ENCODE measurements around the gene SPINK1.
A peak's percentile ranks its signal among the peaks of the same experiment; 100 is the strongest.

SPINK1 gene

DNA sequence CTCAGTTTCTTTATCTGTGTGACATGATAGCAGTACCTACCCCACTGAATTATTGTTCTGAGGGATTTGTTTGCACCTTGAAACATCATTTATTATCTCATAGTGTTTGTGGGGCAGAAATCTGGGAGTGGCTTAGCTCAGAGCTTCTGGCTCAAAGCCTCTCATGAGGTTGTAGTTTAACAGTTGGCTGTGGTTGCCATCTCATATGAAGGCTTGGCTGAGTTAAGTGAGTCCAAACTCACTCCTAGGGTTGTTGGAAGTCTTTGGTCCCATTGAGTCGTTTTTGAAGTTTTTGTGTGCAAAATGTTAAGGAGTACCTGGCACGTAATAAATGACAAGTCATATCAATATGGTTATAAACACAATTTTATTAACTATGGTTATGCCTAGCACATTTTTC lies 45.3 kb downstream of the SPINK1 start:
- no peak overlapping the region for H2BK15ac ChIP-seq (replicated peaks; ENCODE audit: low read depth)
- no peak overlapping the region for H3K18ac ChIP-seq (ENCODE audit: low read length)
- H3K79me2 ChIP-seq (ENCODE audit: control insufficient read depth, insufficient read depth, low read length), result peaks cover 2% of the 10 kb centered on the region
- H3K56ac ChIP-seq (ENCODE audit: low read length), result no peak overlapping the region
- peaks cover 2% of the 10 kb centered on the region for H3K4me1 ChIP-seq (ENCODE audit: control insufficient read depth, low read depth, low read length)
- H2BK120ac ChIP-seq (ENCODE audit: low read depth, low read length), result no peak overlapping the region
- no peaks in the 10 kb centered on the region for H3K36me3 ChIP-seq (ENCODE audit: control insufficient read depth, insufficient read depth, low read length)
- H2AK5ac ChIP-seq (ENCODE audit: low read length), result no peak overlapping the region
- H3K4me3 ChIP-seq (ENCODE audit: low read length), result no peak overlapping the region
- H4K8ac ChIP-seq (ENCODE audit: low read depth, low read length), result no peak overlapping the region
- H3K27ac ChIP-seq (ENCODE audit: low read depth, low read length), result no peak overlapping the region
- H2BK5ac ChIP-seq (ENCODE audit: low read length), result no peak overlapping the region
- no peak overlapping the region for H4K5ac ChIP-seq (ENCODE audit: low read length)
- no peaks in the 10 kb centered on the region for H3K79me1 ChIP-seq (ENCODE audit: low read length)
- DNase-seq, result no peak
- H3K23ac ChIP-seq (ENCODE audit: low read length), result no peak overlapping the region
- no CpG with 5 or more reads among the region's 2 CpGs for WGBS (ENCODE audit: extremely low coverage, insufficient coverage, low lambda C conversion rate)
- H3K4ac ChIP-seq (ENCODE audit: low read depth, low read length), result no peak overlapping the region
- no peak overlapping the region for H3K4me2 ChIP-seq (ENCODE audit: low read length)
- H3K27me3 ChIP-seq (ENCODE audit: insufficient read depth, low read length, poor library complexity), result no peaks in the 10 kb centered on the region
- H3K9ac ChIP-seq (ENCODE audit: low read length), result no peak overlapping the region

DNA sequence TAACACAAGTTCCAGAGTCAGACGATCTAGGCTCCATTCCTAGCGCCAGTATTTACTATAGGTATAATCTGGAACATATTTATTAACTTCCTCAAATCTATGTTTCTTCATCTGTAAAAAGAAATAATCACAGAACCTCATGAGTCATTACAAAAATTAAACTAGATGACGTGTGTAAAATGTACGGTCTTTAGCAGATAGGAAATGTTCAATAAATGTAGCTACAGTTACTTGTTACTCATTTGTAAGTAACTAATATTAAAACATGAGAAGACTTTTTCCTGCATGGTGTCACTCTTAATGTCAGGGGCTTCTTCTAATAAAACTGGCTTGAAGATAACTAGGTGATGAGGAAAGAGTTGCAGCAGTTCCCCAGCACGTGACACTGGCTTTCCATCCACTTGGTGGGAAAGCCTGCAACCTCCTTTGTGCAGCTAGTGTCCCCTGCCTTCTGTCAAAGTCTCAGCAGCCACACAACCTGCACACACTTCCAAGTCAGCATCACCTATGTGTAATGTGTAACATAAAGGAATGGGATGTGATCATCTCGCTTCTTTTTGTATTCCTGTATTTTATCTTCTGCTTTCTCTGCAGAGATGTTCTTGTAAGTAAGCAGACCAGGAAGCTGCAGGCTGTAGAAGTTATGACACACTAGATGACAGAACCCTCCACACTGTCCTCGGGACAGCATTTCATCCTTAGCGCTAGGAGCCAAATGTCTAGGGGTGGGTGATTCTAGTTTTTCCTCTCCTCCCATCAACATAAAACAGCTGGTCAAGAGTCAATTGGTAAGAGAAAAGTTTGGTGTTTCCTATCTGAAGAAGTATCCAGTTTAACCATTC lies 47.1 kb downstream of the SPINK1 start:
- no peak overlapping the region for H2BK120ac ChIP-seq (ENCODE audit: low read depth, low read length)
- no peak overlapping the region for H2BK5ac ChIP-seq (ENCODE audit: low read length)
- H3K4me1 ChIP-seq (ENCODE audit: control insufficient read depth, low read depth, low read length), result peaks cover 2% of the 10 kb centered on the region
- no peak overlapping the region for H3K56ac ChIP-seq (ENCODE audit: low read length)
- no peak overlapping the region for H4K5ac ChIP-seq (ENCODE audit: low read length)
- no peak overlapping the region for H3K4me3 ChIP-seq (ENCODE audit: low read length)
- no peak for DNase-seq
- H3K18ac ChIP-seq (ENCODE audit: low read length), result no peak overlapping the region
- no peak overlapping the region for H2BK15ac ChIP-seq (replicated peaks; ENCODE audit: low read depth)
- H3K9ac ChIP-seq (ENCODE audit: low read length), result no peak overlapping the region
- no peak overlapping the region for H2AK5ac ChIP-seq (ENCODE audit: low read length)
- no peak overlapping the region for H4K8ac ChIP-seq (ENCODE audit: low read depth, low read length)
- no peak overlapping the region for H3K23ac ChIP-seq (ENCODE audit: low read length)
- H3K4ac ChIP-seq (ENCODE audit: low read depth, low read length), result no peak overlapping the region
- no peak overlapping the region for H3K4me2 ChIP-seq (ENCODE audit: low read length)
- no CpG with 5 or more reads among the region's 8 CpGs for whole genome bisulfite sequencing (ENCODE audit: extremely low coverage, insufficient coverage, low lambda C conversion rate)
- H3K79me2 ChIP-seq (ENCODE audit: control insufficient read depth, insufficient read depth, low read length), result peaks cover 7% of the 10 kb centered on the region
- no peak overlapping the region for H3K27ac ChIP-seq (ENCODE audit: low read depth, low read length)
- H3K36me3 ChIP-seq (ENCODE audit: control insufficient read depth, insufficient read depth, low read length), result no peaks in the 10 kb centered on the region
- no peaks in the 10 kb centered on the region for H3K27me3 ChIP-seq (ENCODE audit: insufficient read depth, low read length, poor library complexity)
- no peaks in the 10 kb centered on the region for H3K79me1 ChIP-seq (ENCODE audit: low read length)

DNA sequence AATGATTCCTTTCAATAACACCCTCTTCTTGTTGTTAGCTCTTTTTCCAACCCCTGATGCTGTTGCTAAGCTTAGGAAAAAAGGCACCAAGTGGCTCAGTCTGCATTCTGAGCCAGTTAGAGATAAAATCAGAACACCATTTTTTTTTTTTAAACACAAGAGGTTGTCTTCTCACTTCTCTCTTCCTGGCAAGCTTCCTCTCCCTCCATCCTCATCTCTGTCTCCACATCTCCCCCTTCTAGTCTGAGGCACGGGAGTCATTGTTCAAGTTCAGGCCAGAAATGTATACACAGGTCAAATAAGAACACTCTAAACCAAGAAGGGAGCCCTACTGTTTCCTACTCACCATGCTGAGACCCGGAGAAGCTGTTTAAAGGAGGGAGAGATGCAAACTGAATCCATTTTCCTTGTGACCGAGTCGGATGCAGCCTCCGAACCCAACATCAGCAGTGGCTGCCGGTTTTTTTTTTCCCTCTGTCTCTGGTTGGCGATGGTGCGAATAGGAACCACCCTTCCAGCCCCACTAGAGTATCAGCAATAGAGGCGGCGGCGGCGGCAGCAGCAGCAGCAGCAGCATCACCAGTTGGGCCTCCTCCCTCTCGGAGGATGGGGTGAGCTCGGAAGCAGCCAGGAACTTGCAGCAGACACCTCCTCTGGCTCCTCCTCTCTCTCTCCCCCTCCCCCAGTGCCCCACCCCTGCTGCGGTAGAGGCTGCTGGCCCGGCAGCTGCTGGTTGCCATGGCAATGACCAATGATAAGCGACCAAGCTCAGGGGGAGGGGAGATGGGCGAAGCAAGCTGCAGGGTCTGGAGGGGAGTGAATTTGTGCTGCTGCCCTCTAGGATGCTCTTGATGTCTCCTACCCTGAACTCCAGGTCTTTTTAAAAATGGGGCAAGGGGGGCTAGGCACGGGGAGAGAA lies 49.1 kb downstream of the SPINK1 start, which contains the start of gene JAKMIP2:
TSS of gene JAKMIP2 (minus strand) at position 619 of the 919 bp plus-strand sequence. CDS start 110,922 bp downstream, outside the sequence.
- no peak within 1 kb of the TSS for H3K23ac ChIP-seq (ENCODE audit: low read length)
- H2AK5ac ChIP-seq (ENCODE audit: low read length), result no peak within 1 kb of the TSS
- H2BK120ac ChIP-seq (ENCODE audit: low read depth, low read length), result no peak within 1 kb of the TSS
- no peak within 1 kb of the TSS for H3K18ac ChIP-seq (ENCODE audit: low read length)
- no peak within 1 kb of the TSS for H2BK15ac ChIP-seq (replicated peaks; ENCODE audit: low read depth)
- H2BK5ac ChIP-seq (ENCODE audit: low read length), result no peak within 1 kb of the TSS
- H4K5ac ChIP-seq (ENCODE audit: low read length), result no peak within 1 kb of the TSS
- peak within 1 kb of the TSS; percentile 34 for H3K4me2 ChIP-seq (ENCODE audit: low read length)
- H3K36me3 ChIP-seq (ENCODE audit: control insufficient read depth, insufficient read depth, low read length), result no peaks in the 10 kb centered on the region
- no peaks in the 10 kb centered on the region for H3K27me3 ChIP-seq (ENCODE audit: insufficient read depth, low read length, poor library complexity)
- H3K4me3 ChIP-seq (ENCODE audit: low read length), result peak within 1 kb of the TSS; percentile 22
- H3K56ac ChIP-seq (ENCODE audit: low read length), result peak within 1 kb of the TSS; percentile 66
- H3K9ac ChIP-seq (ENCODE audit: low read length), result peak within 1 kb of the TSS; percentile 46
- peak within 1 kb of the TSS; percentile 36 for H3K27ac ChIP-seq (ENCODE audit: low read depth, low read length)
- no peak within 1 kb of the TSS for H4K8ac ChIP-seq (ENCODE audit: low read depth, low read length)
- peaks cover 2% of the 10 kb centered on the region for H3K4me1 ChIP-seq (ENCODE audit: control insufficient read depth, low read depth, low read length)
- no peaks in the 10 kb centered on the region for H3K79me1 ChIP-seq (ENCODE audit: low read length)
- WGBS (ENCODE audit: extremely low coverage, insufficient coverage, low lambda C conversion rate), result no CpG with 5 or more reads among the region's 19 CpGs
- H3K79me2 ChIP-seq (ENCODE audit: control insufficient read depth, insufficient read depth, low read length), result peaks cover 7% of the 10 kb centered on the region
- H3K4ac ChIP-seq (ENCODE audit: low read depth, low read length), result no peak within 1 kb of the TSS
- peak; percentile 100 for DNase-seq

DNA sequence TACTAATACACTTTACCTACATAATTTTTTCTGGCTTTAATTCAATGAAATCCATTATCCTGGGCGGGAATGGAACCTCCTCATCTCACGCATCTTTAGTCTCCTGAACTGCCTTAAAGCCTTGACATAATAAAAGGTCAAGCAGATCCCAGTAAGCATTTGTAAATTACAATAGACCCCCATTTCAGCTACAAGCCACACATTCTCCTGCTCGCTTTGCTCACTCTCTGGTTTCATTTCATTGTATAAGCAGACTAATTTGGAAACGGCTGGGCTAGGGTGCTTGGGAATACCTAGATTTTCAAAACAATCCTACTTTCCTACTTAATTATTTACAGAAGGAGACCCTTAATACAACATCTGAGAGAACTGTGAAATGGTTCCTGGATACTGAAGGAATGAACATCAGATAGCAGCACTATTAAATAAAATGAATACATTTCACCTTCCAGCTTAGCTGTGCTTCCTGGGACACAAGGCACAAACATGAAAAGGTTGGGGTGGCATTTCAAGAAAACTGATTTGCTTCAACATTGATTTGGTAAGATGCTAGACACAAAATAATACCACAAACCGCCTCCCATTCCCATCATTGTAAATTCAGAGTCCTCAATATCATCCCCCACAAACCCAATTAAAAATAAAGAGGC lies 50.4 kb downstream of the SPINK1 start:
- Histone ChIP-seq H3K56ac (ENCODE audit: low read length) (no peak overlapping the region), H3K79me2 (ENCODE audit: control insufficient read depth, insufficient read depth, low read length) (peaks cover 7% of the 10 kb centered on the region), H3K23ac (ENCODE audit: low read length) (no peak overlapping the region), H3K4ac (ENCODE audit: low read depth, low read length) (no peak overlapping the region), H3K27me3 (ENCODE audit: insufficient read depth, low read length, poor library complexity) (no peaks in the 10 kb centered on the region), H3K4me1 (ENCODE audit: control insufficient read depth, low read depth, low read length) (peaks cover 2% of the 10 kb centered on the region), H3K18ac (ENCODE audit: low read length) (no peak overlapping the region), H4K5ac (ENCODE audit: low read length) (no peak overlapping the region), H3K79me1 (ENCODE audit: low read length) (no peaks in the 10 kb centered on the region), H3K4me3 (ENCODE audit: low read length) (no peak overlapping the region), H2BK120ac (ENCODE audit: low read depth, low read length) (no peak overlapping the region), H3K9ac (ENCODE audit: low read length) (peak overlapping the region; percentile 36), H3K4me2 (ENCODE audit: low read length) (no peak overlapping the region), H3K27ac (ENCODE audit: low read depth, low read length) (no peak overlapping the region), H3K36me3 (ENCODE audit: control insufficient read depth, insufficient read depth, low read length) (no peaks in the 10 kb centered on the region), H2AK5ac (ENCODE audit: low read length) (no peak overlapping the region), H2BK15ac (replicated peaks; ENCODE audit: low read depth) (peak overlapping the region; percentile 57), H2BK5ac (ENCODE audit: low read length) (no peak overlapping the region), H4K8ac (ENCODE audit: low read depth, low read length) (no peak overlapping the region)
- DNase-seq, result no peak
- WGBS (ENCODE audit: extremely low coverage, insufficient coverage, low lambda C conversion rate), result no CpG with 5 or more reads among the region's 5 CpGs

DNA sequence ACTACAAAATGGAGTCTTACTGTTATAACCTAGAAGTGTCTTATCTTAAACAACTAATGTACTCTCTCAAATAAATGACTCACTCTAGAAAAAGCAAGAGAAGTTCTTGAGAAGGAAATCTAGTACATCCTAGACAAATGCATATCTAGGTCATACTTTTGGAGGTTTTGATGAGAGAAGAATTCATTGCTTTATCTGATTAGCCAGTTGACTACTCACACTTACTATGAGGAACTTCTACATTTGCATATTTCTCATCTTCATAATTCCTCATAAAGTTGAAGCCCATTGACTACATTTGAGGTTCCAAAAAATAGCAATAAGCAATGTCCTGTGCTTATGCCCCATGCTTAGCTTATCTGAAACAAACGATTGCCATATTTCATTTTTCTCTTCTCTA lies 51.8 kb downstream of the SPINK1 start:
- Histone ChIP-seq H2BK15ac (replicated peaks; ENCODE audit: low read depth) (no peak overlapping the region), H3K27ac (ENCODE audit: low read depth, low read length) (no peak overlapping the region), H4K5ac (ENCODE audit: low read length) (no peak overlapping the region), H3K4me3 (ENCODE audit: low read length) (no peak overlapping the region), H2AK5ac (ENCODE audit: low read length) (no peak overlapping the region), H4K8ac (ENCODE audit: low read depth, low read length) (no peak overlapping the region), H2BK5ac (ENCODE audit: low read length) (no peak overlapping the region), H3K36me3 (ENCODE audit: control insufficient read depth, insufficient read depth, low read length) (no peaks in the 10 kb centered on the region), H2BK120ac (ENCODE audit: low read depth, low read length) (no peak overlapping the region), H3K79me2 (ENCODE audit: control insufficient read depth, insufficient read depth, low read length) (peaks cover 7% of the 10 kb centered on the region), H3K27me3 (ENCODE audit: insufficient read depth, low read length, poor library complexity) (no peaks in the 10 kb centered on the region), H3K9ac (ENCODE audit: low read length) (no peak overlapping the region), H3K4me1 (ENCODE audit: control insufficient read depth, low read depth, low read length) (peaks cover 2% of the 10 kb centered on the region), H3K23ac (ENCODE audit: low read length) (no peak overlapping the region), H3K79me1 (ENCODE audit: low read length) (no peaks in the 10 kb centered on the region), H3K18ac (ENCODE audit: low read length) (no peak overlapping the region), H3K4ac (ENCODE audit: low read depth, low read length) (no peak overlapping the region), H3K4me2 (ENCODE audit: low read length) (no peak overlapping the region), H3K56ac (ENCODE audit: low read length) (no peak overlapping the region)
- no peak for DNase-seq
- WGBS (ENCODE audit: extremely low coverage, insufficient coverage, low lambda C conversion rate), result no CpG with 5 or more reads among the region's 1 CpG

Measured in mesendoderm (in vitro differentiated cells).